ENCODE measurements around the gene VKORC1. TPM values are rescaled to one million over a fixed set of nuclear protein-coding genes. Genes with fewer than 3 reads are reported as not detected.
"Not testable (repeated sequence)": the region's sequence is repeated elsewhere in the genome, so short reads cannot be mapped to it uniquely, and the experiment has no call there.

VKORC1 gene
- total and polyA plus RNA-seq, 10 donors, result 23.5 to 74.2 (median 51.6) TPM

DNA sequence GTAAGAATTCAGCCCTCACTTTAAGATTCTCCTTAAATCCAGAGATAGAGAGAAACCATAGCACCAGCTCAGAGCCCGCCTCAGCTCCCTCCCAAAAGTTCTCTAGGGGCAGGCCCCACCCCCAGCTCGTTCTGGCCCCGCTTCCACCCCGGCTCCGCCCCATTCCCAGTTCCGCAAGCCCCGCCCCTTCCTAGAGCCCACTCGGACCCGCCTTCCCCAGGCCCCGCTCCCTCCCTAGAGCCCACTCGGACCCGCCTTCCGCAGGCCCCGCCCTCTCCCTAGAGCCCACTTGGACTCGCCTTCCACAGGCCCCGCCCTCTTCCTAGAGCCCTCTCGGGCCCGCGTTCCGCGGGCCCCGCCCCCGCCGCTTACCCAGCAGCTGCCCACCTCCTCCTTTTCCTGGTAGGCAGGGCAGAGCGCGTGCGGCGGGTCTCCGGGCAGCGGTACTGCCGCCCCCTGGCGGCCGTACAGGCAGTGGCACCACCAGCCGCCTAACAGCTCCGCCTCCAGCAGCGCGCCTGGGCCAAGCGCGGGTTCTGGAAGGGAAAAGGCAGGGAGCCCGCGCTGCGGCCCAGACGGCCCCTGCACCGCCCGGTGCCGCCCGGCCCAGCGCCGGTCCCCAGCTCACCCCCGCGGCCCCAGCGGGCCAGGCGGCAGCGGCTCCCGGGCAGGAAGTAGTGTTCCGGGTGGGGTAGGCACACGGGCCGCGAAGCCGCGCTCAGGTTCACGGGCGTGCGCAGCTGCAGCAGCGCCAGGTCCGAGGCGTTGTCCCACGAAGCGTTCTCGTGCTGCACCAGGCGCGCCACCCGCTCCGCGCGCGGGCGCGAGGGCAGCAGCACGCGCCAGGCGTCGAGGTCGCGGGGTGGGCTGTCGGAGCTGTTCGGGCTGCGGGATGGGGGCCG is 47.8 kb upstream of the VKORC1 start:
- no peaks in the 10 kb centered on the region for H3K9me3 ChIP-seq
- intact Hi-C loops (cut with DNase I; ENCODE audit: low total_unique reads), result loop anchor here (2.0 kb wide), 1 partner anchor 36 kb away; no protein-coding TSS in a partner anchor
- H3K36me3 ChIP-seq, result no peaks in the 10 kb centered on the region
- peak overlapping the region; percentile 30 to 81 (median 46) for H3K4me3 ChIP-seq
- TF ChIP-seq POLR2A (IDR thresholded peaks at IDR 0.05), result no peak
- peak; percentile 83 to 92 (median 86) for TF ChIP-seq POLR2AphosphoS5 (IDR thresholded peaks at IDR 0.05)
- TF ChIP-seq, protein P1, sequence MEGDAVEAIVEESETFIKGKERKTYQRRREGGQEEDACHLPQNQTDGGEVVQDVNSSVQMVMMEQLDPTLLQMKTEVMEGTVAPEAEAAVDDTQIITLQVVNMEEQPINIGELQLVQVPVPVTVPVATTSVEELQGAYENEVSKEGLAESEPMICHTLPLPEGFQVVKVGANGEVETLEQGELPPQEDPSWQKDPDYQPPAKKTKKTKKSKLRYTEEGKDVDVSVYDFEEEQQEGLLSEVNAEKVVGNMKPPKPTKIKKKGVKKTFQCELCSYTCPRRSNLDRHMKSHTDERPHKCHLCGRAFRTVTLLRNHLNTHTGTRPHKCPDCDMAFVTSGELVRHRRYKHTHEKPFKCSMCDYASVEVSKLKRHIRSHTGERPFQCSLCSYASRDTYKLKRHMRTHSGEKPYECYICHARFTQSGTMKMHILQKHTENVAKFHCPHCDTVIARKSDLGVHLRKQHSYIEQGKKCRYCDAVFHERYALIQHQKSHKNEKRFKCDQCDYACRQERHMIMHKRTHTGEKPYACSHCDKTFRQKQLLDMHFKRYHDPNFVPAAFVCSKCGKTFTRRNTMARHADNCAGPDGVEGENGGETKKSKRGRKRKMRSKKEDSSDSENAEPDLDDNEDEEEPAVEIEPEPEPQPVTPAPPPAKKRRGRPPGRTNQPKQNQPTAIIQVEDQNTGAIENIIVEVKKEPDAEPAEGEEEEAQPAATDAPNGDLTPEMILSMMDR (IDR thresholded peaks at IDR 0.05 in 8 of 11, conservative IDR thresholded peaks at IDR 0.05 in 3 of 11), result peak; percentile 98 to 100 (median 99)
- 1 to 6% (median 4%) methylated on average over 23 to 89 of the region's 89 CpGs for WGBS, 5 donors
- H3K4me1 ChIP-seq, result peaks cover 7 to 47% (median 26%) of the 10 kb centered on the region in 6 donors
- peak overlapping the region; percentile 70 to 95 (median 87) for H3K27ac ChIP-seq
- peaks cover 0 to under 1% (median 0%) of the 10 kb centered on the region in 7 donors for H3K27me3 ChIP-seq (replicated peaks in 1 of 7)
- peak; percentile 100 for DNase-seq

- intact Hi-C loops (cut with DNase I; ENCODE audit: low total_unique reads), result loop anchor here (2.0 kb wide), 1 partner anchor 37 kb away; no protein-coding TSS in a partner anchor
Observed at GRCh38 chr16:31141489-31142108, 47.0 kb upstream of the VKORC1 start.

DNA sequence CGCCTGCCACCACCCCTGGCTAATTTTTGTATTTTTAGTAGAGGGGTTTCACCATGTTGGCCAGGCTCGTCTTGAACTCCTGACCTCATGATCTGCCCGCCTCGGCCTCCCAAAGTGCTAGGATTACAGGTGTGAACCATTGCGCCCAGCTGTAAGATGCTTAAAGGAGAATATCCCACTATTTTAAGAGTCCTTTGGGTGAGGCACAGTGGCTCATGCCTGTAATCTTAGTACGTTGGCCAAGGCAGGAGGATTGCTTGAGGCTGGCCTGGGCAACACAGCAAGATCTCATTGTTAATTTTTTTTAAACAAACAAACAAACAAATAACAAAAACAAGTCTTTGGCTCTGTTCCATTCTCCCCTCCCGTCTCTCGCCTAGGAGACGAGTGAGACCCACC is 46.5 kb upstream of the VKORC1 start:
- H3K4me3 ChIP-seq; DNase-seq; H3K27me3 ChIP-seq (replicated peaks in 1 of 7); H3K9me3 ChIP-seq; intact Hi-C loops (cut with DNase I; ENCODE audit: low total_unique reads); H3K36me3 ChIP-seq: not testable (repeated sequence)
- WGBS, 5 donors, result 89 to 93% (median 92%) methylated on average over 9 of the region's 9 CpGs
- peaks cover 7 to 47% (median 26%) of the 10 kb centered on the region in 6 donors for H3K4me1 ChIP-seq
- peak overlapping the region in 7 of 8 donors; percentile 75 to 95 (median 88) for H3K27ac ChIP-seq

More at GRCh38 chr16:31141489-31142108, 47.0 kb upstream of the VKORC1 start:
- 27 to 54% (median 51%) methylated on average over 9 to 10 of the region's 10 CpGs for WGBS, 5 donors
- Histone ChIP-seq H3K27me3 (replicated peaks in 1 of 7) (no peaks in the 10 kb centered on the region), H3K4me1 (peaks cover 7 to 47% (median 26%) of the 10 kb centered on the region in 6 donors), H3K36me3 (no peaks in the 10 kb centered on the region), H3K9me3 (no peaks in the 10 kb centered on the region), H3K27ac (peak overlapping the region; percentile 37 to 95 (median 87)), H3K4me3 (peak overlapping the region in 5 of 8 donors; percentile 6 to 81 (median 47))
- peak; percentile 87 for DNase-seq
- TF ChIP-seq, protein P1 (IDR thresholded peaks at IDR 0.05 in 8 of 11, conservative IDR thresholded peaks at IDR 0.05 in 3 of 11), result no peak
- TF ChIP-seq POLR2A (IDR thresholded peaks at IDR 0.05) (no peak), POLR2AphosphoS5 (IDR thresholded peaks at IDR 0.05) (no peak)

DNA sequence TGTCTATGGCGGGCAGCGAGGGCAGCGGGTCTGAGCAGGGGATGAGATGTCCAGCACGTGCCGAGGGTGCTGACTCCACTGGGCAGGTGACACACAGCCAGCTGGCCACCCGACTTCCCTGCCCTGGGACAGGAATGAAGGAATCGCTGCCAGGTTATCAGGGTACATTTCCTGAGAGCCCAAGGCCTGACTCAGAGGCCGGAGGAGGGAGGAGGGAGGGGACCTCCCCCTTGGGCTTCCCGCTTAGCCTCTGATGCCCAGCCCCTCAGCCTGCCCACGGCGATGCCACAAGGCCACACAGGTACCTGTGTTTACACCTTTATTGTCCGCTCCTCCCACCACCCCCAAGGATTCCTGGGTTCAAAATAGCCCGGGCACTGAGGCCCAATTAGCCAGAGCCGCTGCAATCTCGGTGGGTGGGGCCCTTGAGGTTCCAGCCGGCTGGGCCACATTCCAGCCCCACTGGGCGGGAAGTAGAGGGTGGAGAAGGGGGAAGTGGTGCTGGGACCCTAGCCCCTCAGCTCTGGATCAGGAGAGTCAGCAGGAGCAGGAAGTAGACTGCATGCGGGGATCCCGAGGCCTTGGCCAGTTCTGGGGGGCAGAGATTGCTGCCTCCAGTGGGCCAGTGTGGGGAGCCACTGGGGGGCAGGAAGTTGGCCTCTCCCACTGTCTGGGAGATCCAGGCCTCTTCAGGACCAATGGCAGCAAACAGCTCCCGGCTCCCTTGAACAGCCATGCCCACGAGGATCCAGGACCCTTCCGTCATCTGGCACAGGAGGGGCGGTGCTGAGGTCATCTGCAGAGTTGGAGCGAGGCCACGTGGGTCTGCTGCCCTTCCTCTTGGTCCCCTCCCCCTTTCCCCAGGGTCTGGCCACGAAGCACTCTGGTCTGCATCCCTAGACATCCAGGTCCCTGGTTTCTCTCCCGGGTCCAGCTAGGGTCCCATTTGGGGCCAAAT is 44.3 kb upstream of the VKORC1 start:
- Histone ChIP-seq H3K4me3 (peak overlapping the region in 1 of 8 donors; percentile 39), H3K9me3 (no peaks in the 10 kb centered on the region), H3K36me3 (no peaks in the 10 kb centered on the region), H3K4me1 (peaks cover 7 to 64% (median 34%) of the 10 kb centered on the region in 6 donors), H3K27ac (peak overlapping the region in 7 of 8 donors; percentile 3 to 70 (median 55)), H3K27me3 (replicated peaks in 1 of 7) (no peaks in the 10 kb centered on the region)
- TF ChIP-seq POLR2A (IDR thresholded peaks at IDR 0.05) (no peak), POLR2AphosphoS5 (IDR thresholded peaks at IDR 0.05) (peak; percentile 14 to 52 (median 48))
- TF ChIP-seq, protein P1 (IDR thresholded peaks at IDR 0.05 in 8 of 11, conservative IDR thresholded peaks at IDR 0.05 in 3 of 11), result no peak
- WGBS, 5 donors, result 58 to 80% (median 71%) methylated on average over 23 to 27 of the region's 27 CpGs
- intact Hi-C loops (cut with DNase I; ENCODE audit: low total_unique reads), result no loop called here
- no peak for DNase-seq

DNA sequence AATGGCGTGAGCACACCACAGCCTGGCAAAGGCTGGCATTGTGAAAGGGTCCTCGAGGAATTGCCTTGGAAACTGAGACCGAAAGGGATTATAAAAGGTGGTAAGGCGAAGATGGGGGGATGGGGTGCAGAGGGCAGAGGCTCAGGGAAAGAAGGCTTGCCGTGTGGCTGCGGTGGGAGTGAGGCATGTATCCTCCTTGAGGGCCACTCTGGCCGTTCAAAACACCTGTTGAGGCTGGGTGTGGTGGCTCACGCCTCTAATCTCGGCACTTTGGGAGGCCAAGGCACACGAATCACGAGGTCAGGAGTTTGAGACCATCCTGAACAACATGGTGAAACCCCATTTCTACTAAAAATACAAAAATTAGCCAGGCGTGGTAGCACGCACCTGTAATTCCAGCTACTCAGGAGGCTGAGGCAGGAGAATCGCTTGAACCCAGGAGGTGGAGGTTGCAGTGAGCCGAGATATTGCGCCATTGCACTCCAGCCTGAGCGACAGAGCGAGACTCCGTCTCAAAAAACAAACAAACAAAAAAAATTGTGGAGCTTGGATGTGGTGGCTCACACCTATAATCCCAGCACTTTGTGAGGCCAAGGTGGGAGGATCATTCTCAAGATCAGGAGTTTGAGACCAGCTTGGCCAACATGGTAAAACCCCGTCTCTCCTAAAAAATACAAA is 42.4 kb upstream of the VKORC1 start:
- H3K36me3 ChIP-seq, result peaks cover 0 to 16% (median 8%) of the 10 kb centered on the region in 6 donors
- H3K4me1 ChIP-seq, result peaks cover 5 to 57% (median 22%) of the 10 kb centered on the region in 6 donors
- H3K9me3 ChIP-seq; H3K27ac ChIP-seq; intact Hi-C loops (cut with DNase I; ENCODE audit: low total_unique reads); H3K4me3 ChIP-seq; H3K27me3 ChIP-seq (replicated peaks in 1 of 7); DNase-seq: not testable (repeated sequence)
- WGBS, 5 donors, result 86 to 94% (median 88%) methylated on average over 20 of the region's 20 CpGs
